Prostate gland (tissue), 2 donors: ENCODE results near the gene XIRP1. TPM values are rescaled to one million over a fixed set of nuclear protein-coding genes. Genes with fewer than 3 reads are reported as not detected.

ENCODE experiments used
- DNase-seq: peaks from one replicate; pipeline ENCODE4 v3.0.0-alpha.2; 2019; ENCODE audit warnings: low spot score
- H3K27ac ChIP-seq, 2 donors: fragments of 200-600 bp; sonication (generic); 2 replicates each; pipeline ENCODE4 v1.5.1; 2017 to 2019
- H3K27me3 ChIP-seq: fragments of 200-600 bp; sonication (generic); replicated peaks from 2 replicates; pipeline ENCODE4 v1.5.1; 2019; ENCODE audit not compliant: insufficient read depth
- H3K36me3 ChIP-seq, 2 donors: fragments of 200-600 bp; sonication (generic); 1 replicate in 1 of 2; 2 replicates in 1 of 2; pipeline versions ENCODE4 v1.5.1 to v1.8.1; 2017 to 2019
- H3K4me1 ChIP-seq: fragments of 200-600 bp; sonication (generic); replicated peaks from 2 replicates; pipeline ENCODE4 v1.5.1; 2019
- H3K4me3 ChIP-seq, 2 donors: fragments of 200-600 bp; sonication (generic); 2 replicates each; pipeline ENCODE4 v1.5.1; 2017 to 2019
- H3K9me3 ChIP-seq: fragments of 200-600 bp; sonication (generic); 2 replicates; pipeline ENCODE4 v1.5.1; 2017
- POLR2A ChIP-seq: fragments of 450-650 bp; IDR thresholded peaks from one replicate; pipeline ENCODE4 v1.6.1; 2016; ENCODE audit warnings: antibody characterized with exemption, mild to moderate bottlenecking
- POLR2AphosphoS5 ChIP-seq: sonication (generic); formaldehyde crosslinking; IDR thresholded peaks from one replicate; pipeline ENCODE4 v1.6.1; 2017; ENCODE audit warnings: antibody characterized with exemption
- WGBS: methylation state at CpG from one replicate; pipeline ENCODE4 v1.1.5; 2018; 5-methylcytosine and 5-hydroxymethylcytosine counted together
- intact Hi-C: fragments of 100-400 bp; cut with DNase I; formaldehyde crosslinking; loops from one replicate; pipeline ENCODE4 v1.14.2; 2022
- total RNA-seq, 2 donors: library from RNA; depleted of rRNA; stranded (reverse); fragments of >200 nt; gene quantifications; one replicate each; pipeline ENCODE4 v1.1.0, GENCODE V29; 2016
- TF ChIP-seq, protein P1 (sequence below), 4 experiments: fragments of 200-600 bp in 2 of 4; fragments of 450-650 bp in 2 of 4; sonication (generic) in 2 of 4; IDR thresholded peaks; 1 replicate in 3 of 4; 2 replicates in 1 of 4; pipeline ENCODE4 v1.5.1; 2016 to 2019; ENCODE audit warnings: antibody characterized with exemption in 4 of 4, mild to moderate bottlenecking in 2 of 4, moderate library complexity in 2 of 4

The XIRP1 gene, protein sequence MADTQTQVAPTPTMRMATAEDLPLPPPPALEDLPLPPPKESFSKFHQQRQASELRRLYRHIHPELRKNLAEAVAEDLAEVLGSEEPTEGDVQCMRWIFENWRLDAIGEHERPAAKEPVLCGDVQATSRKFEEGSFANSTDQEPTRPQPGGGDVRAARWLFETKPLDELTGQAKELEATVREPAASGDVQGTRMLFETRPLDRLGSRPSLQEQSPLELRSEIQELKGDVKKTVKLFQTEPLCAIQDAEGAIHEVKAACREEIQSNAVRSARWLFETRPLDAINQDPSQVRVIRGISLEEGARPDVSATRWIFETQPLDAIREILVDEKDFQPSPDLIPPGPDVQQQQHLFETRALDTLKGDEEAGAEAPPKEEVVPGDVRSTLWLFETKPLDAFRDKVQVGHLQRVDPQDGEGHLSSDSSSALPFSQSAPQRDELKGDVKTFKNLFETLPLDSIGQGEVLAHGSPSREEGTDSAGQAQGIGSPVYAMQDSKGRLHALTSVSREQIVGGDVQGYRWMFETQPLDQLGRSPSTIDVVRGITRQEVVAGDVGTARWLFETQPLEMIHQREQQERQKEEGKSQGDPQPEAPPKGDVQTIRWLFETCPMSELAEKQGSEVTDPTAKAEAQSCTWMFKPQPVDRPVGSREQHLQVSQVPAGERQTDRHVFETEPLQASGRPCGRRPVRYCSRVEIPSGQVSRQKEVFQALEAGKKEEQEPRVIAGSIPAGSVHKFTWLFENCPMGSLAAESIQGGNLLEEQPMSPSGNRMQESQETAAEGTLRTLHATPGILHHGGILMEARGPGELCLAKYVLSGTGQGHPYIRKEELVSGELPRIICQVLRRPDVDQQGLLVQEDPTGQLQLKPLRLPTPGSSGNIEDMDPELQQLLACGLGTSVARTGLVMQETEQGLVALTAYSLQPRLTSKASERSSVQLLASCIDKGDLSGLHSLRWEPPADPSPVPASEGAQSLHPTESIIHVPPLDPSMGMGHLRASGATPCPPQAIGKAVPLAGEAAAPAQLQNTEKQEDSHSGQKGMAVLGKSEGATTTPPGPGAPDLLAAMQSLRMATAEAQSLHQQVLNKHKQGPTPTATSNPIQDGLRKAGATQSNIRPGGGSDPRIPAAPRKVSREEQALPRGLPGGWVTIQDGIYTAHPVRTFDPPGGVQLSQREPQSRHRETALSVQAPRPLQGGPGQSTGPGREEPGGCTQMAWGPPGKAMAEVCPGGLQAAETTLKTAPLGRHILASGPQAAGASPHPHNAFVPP (N-terminal part only)
- total RNA-seq, result 1 to 10 TPM in 1 of 2 donors, under 1 TPM in 1; 0.40 to 2.2 TPM

- no peak for DNase-seq
- Histone ChIP-seq H3K27me3 (no peaks in the 10 kb centered on the region), H3K9me3 (no peaks in the 10 kb centered on the region), H3K36me3 (no peaks in the 10 kb centered on the region), H3K27ac (no peak within 1 kb of the TSS), H3K4me1 (no peaks in the 10 kb centered on the region), H3K4me3 (no peak within 1 kb of the TSS)
- TF ChIP-seq POLR2AphosphoS5 (no peak), POLR2A (no peak)
- TF ChIP-seq, protein P1, sequence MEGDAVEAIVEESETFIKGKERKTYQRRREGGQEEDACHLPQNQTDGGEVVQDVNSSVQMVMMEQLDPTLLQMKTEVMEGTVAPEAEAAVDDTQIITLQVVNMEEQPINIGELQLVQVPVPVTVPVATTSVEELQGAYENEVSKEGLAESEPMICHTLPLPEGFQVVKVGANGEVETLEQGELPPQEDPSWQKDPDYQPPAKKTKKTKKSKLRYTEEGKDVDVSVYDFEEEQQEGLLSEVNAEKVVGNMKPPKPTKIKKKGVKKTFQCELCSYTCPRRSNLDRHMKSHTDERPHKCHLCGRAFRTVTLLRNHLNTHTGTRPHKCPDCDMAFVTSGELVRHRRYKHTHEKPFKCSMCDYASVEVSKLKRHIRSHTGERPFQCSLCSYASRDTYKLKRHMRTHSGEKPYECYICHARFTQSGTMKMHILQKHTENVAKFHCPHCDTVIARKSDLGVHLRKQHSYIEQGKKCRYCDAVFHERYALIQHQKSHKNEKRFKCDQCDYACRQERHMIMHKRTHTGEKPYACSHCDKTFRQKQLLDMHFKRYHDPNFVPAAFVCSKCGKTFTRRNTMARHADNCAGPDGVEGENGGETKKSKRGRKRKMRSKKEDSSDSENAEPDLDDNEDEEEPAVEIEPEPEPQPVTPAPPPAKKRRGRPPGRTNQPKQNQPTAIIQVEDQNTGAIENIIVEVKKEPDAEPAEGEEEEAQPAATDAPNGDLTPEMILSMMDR (IDR thresholded peaks at IDR 0.05), result no peak
- WGBS, result 78% methylated on average over 9 of the region's 9 CpGs
- intact Hi-C loops, result no loop called here
Measured at GRCh38 chr3:39192490-39193092, at the start of gene XIRP1. Gene XIRP1, minus strand, starts transcription at chr3:39192595. Its CDS starts 3,150 bp downstream, at chr3:39189445.

GRCh38 chr3:39241561-39241960 is 49.2 kb upstream of the XIRP1 start:
- H3K4me1 ChIP-seq, result no peaks in the 10 kb centered on the region
- TF ChIP-seq POLR2AphosphoS5, result no peak
- TF ChIP-seq, protein P1 (IDR thresholded peaks at IDR 0.05), result no peak
- no peak for TF ChIP-seq POLR2A
- intact Hi-C loops, result no loop called here
- no peak for DNase-seq
- no peaks in the 10 kb centered on the region for H3K36me3 ChIP-seq
- no peak overlapping the region for H3K27ac ChIP-seq
- no peak overlapping the region for H3K4me3 ChIP-seq
- H3K9me3 ChIP-seq, result no peaks in the 10 kb centered on the region
- H3K27me3 ChIP-seq, result peaks cover 3% of the 10 kb centered on the region

DNA sequence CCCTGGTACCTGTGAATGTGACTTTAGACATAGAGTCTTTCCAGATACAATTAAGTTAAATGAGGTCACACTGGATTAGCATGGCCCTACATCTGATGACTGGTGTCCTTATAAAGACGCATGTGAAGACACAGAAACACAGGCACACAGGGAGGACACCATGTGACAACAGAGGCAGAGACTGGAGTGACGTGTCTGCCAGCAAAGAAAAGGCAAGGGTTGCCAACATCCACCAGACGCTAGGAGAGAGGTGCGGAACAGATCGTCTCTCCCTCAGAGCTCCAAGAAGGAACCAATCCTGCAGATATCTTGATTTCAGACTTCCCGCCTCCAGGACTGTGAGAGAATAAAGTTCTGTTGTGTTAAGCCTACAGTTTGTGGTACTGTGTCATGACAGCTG is 44.6 kb upstream of the XIRP1 start:
- no peak for DNase-seq
- H3K9me3 ChIP-seq, result no peaks in the 10 kb centered on the region
- H3K27ac ChIP-seq, result no peak overlapping the region
- TF ChIP-seq POLR2AphosphoS5 (no peak), POLR2A (no peak)
- TF ChIP-seq, protein P1 (IDR thresholded peaks at IDR 0.05), result no peak
- peaks cover 3% of the 10 kb centered on the region for H3K27me3 ChIP-seq
- no peak overlapping the region for H3K4me3 ChIP-seq
- no peaks in the 10 kb centered on the region for H3K4me1 ChIP-seq
- intact Hi-C loops, result no loop called here
- no peaks in the 10 kb centered on the region for H3K36me3 ChIP-seq
- 56% methylated on average over 6 of the region's 6 CpGs for WGBS

GRCh38 chr3:39234651-39235050 is 42.3 kb upstream of the XIRP1 start:
- H3K27me3 ChIP-seq, result peaks cover 3% of the 10 kb centered on the region
- no peaks in the 10 kb centered on the region for H3K9me3 ChIP-seq
- no peaks in the 10 kb centered on the region for H3K4me1 ChIP-seq
- intact Hi-C loops, result no loop called here
- WGBS, result 42% methylated on average over 2 of the region's 2 CpGs
- H3K27ac ChIP-seq, result no peak overlapping the region
- TF ChIP-seq POLR2A (no peak), POLR2AphosphoS5 (no peak)
- TF ChIP-seq, protein P1 (IDR thresholded peaks at IDR 0.05), result no peak
- no peak for DNase-seq
- H3K36me3 ChIP-seq, result no peaks in the 10 kb centered on the region
- H3K4me3 ChIP-seq, result no peak overlapping the region
